Left lung (tissue), 10 donors: ENCODE data around the gene TTC7B. TPM values are rescaled to one million over a fixed set of nuclear protein-coding genes. Genes with fewer than 3 reads are reported as not detected.

Source experiments
- ATAC-seq: fragments of 200-7000 bp; cut with Tn5 transposase; one replicate; pipeline ENCODE4 v1.9.1; 2020; ENCODE audit warnings: moderate library complexity
- DNase-seq, 4 donors: peaks; one replicate each; pipeline ENCODE4 v3.0.0-alpha.2; 2013 to 2020
- H3K27ac ChIP-seq, 2 donors: fragments of 200-600 bp; sonication (generic) in 1 of 2; one replicate each; pipeline versions ENCODE4 v1.5.0 to v1.8.0; 2020 to 2021
- H3K27me3 ChIP-seq, 2 donors: fragments of 200-600 bp; sonication (generic) in 1 of 2; one replicate each; pipeline versions ENCODE4 v1.5.0 to v1.8.0; 2020 to 2021
- H3K36me3 ChIP-seq, 2 donors: fragments of 200-600 bp; sonication (generic) in 1 of 2; one replicate each; pipeline versions ENCODE4 v1.5.0 to v1.8.0; 2020 to 2021
- H3K4me1 ChIP-seq, 2 donors: fragments of 200-600 bp; one replicate each; pipeline ENCODE4 v1.8.0; 2021
- H3K4me3 ChIP-seq, 2 donors: fragments of 200-600 bp; sonication (generic) in 1 of 2; one replicate each; pipeline versions ENCODE4 v1.5.0 to v1.8.0; 2020 to 2021; ENCODE audit warnings: mild to moderate bottlenecking in 1 of 2
- H3K9me3 ChIP-seq, 2 donors: fragments of 200-600 bp; sonication (generic) in 1 of 2; one replicate each; pipeline versions ENCODE4 v1.5.0 to v1.8.0; 2020 to 2021
- intact Hi-C, 2 donors: fragments of 100-400 bp; cut with DNase I; formaldehyde crosslinking; loops; one replicate each; pipeline versions ENCODE4 v1.11.2 to v1.14.2; 2022
- polyA plus RNA-seq, 6 donors: library from polyadenylated mRNA; unstranded; fragments of 120-200 nt; gene quantifications; one replicate each; pipeline ENCODE4 v1.2.1, GENCODE V29; 2013; ENCODE audit not compliant: insufficient read length in 6 of 6
- total RNA-seq, 2 donors: library from RNA; stranded (reverse); fragmentation: NEBNext Ultra II Directional; extraction: Animal tissue kit (Norgen Biotek cat#: 25700); gene quantifications; one replicate each; pipeline ENCODE4 v1.2.1, GENCODE V29; 2021
- TF ChIP-seq, protein P1 (sequence below), 2 donors: fragments of 200-600 bp; sonication (generic) in 1 of 2; IDR thresholded peaks; one replicate each; pipeline versions ENCODE4 v1.5.0 to v1.8.0; 2021; ENCODE audit warnings: antibody characterized with exemption in 2 of 2
- donor health status: DM: no; HTN: yes; CAD: no.
- donor health status: DM: no; HTN: no; CAD: no.

Gene TTC7B
- total and polyA plus RNA-seq, 8 donors: 26.8 to 47.5 (median 39.5) TPM

DNA sequence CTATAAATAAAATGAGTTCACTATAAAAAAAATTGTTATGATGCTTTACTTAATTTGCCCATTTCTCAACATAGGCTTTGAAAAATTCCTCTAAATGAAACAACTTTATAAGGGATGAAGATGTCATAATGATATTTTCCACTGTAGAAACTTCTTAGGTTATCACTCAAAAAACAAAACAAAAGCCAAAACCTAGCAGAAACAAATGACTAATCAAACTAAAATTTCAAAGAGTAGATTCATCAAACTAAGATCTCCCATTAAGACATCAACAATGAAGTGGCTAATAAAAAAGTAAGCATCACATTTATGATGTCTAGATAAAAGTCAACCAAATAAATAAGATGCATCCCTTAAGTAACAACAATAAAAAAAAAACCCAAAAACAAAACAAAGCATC is 36.9 kb upstream of the TTC7B start:
- no peaks in the 10 kb centered on the region for H3K27me3 ChIP-seq
- DNase-seq: no peak
- ATAC-seq: no peak
- H3K9me3 ChIP-seq: no peaks in the 10 kb centered on the region
- H3K36me3 ChIP-seq: no peaks in the 10 kb centered on the region
- no peak overlapping the region for H3K27ac ChIP-seq
- no peak overlapping the region for H3K4me3 ChIP-seq
- no peaks in the 10 kb centered on the region for H3K4me1 ChIP-seq
- intact Hi-C loops: no loop called here
- TF ChIP-seq, protein P1, sequence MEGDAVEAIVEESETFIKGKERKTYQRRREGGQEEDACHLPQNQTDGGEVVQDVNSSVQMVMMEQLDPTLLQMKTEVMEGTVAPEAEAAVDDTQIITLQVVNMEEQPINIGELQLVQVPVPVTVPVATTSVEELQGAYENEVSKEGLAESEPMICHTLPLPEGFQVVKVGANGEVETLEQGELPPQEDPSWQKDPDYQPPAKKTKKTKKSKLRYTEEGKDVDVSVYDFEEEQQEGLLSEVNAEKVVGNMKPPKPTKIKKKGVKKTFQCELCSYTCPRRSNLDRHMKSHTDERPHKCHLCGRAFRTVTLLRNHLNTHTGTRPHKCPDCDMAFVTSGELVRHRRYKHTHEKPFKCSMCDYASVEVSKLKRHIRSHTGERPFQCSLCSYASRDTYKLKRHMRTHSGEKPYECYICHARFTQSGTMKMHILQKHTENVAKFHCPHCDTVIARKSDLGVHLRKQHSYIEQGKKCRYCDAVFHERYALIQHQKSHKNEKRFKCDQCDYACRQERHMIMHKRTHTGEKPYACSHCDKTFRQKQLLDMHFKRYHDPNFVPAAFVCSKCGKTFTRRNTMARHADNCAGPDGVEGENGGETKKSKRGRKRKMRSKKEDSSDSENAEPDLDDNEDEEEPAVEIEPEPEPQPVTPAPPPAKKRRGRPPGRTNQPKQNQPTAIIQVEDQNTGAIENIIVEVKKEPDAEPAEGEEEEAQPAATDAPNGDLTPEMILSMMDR (IDR thresholded peaks at IDR 0.05): no peak

DNA sequence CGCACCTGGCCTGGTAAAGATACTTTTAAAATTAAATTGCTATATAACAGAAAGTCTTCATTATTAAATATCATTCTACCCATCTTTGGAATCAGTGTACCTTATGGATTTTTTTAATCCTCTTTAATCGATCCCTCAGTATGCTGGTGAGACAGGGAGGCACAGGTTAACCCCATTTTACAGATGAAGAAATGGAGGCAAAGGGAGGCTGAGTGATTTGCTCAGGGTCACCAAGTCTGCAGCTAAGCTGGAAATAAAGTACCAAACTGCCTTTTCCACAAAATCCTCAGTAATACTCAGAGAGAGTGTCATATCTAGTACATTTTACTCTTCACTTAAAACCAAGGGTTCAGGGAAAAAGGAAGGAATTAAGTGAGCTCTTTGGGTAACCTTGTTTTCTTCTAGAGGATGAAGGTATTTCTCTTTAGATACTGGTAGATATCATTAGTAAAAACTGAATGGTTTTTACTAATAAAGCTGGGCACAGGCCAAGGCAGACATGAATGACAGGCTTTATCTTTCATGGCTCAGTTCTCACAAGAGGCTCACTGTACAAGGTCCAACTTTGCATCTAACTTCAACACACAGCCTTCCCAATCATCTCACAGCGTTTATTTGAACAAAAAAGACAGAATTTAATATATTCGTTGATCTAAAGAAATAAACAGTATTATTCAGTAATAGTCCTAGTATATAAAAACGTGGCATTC is 35.3 kb upstream of the TTC7B start:
- no peak overlapping the region for H3K4me3 ChIP-seq
- TF ChIP-seq, protein P1 (IDR thresholded peaks at IDR 0.05): no peak
- peak overlapping the region in 1 of 2 donors; percentile 23 for H3K27ac ChIP-seq
- no peak for ATAC-seq
- no peak for DNase-seq
- no peaks in the 10 kb centered on the region for H3K9me3 ChIP-seq
- no peaks in the 10 kb centered on the region for H3K4me1 ChIP-seq
- H3K27me3 ChIP-seq: no peaks in the 10 kb centered on the region
- no peaks in the 10 kb centered on the region for H3K36me3 ChIP-seq
- intact Hi-C loops: no loop called here

DNA sequence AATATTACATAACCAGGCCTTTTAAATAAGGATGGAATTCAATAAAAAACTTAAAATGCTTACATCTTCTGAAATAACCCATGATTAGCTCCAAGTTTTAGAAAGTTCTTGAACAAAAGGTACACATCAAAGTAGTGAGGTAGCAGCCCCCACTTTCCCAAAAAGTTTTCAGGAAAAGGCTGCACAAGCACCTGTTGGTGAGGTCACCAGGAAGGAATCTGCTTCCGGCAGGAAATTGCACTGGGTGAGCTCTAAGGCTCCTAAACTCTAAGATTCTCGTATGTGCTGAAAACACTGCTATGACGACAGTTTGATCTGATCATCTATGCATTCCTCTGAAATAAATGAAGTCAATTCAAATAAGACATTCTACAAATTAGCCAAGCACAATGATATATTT is 34.3 kb upstream of the TTC7B start:
- H3K9me3 ChIP-seq: no peaks in the 10 kb centered on the region
- TF ChIP-seq, protein P1 (IDR thresholded peaks at IDR 0.05): no peak
- no peaks in the 10 kb centered on the region for H3K36me3 ChIP-seq
- intact Hi-C loops: no loop called here
- H3K4me3 ChIP-seq: no peak overlapping the region
- H3K4me1 ChIP-seq: no peaks in the 10 kb centered on the region
- DNase-seq: no peak
- ATAC-seq: peak; percentile 72
- H3K27ac ChIP-seq: peak overlapping the region in 1 of 2 donors; percentile 23
- no peaks in the 10 kb centered on the region for H3K27me3 ChIP-seq

GRCh38 chr14:90849787-90850444 is 33.7 kb upstream of the TTC7B start:
- H3K9me3 ChIP-seq: no peaks in the 10 kb centered on the region
- ATAC-seq (no peak), DNase-seq (no peak)
- no peaks in the 10 kb centered on the region for H3K36me3 ChIP-seq
- TF ChIP-seq, protein P1 (IDR thresholded peaks at IDR 0.05): no peak
- intact Hi-C loops: no loop called here
- H3K27me3 ChIP-seq: no peaks in the 10 kb centered on the region
- H3K4me3 ChIP-seq: no peak overlapping the region
- no peak overlapping the region for H3K27ac ChIP-seq
- no peaks in the 10 kb centered on the region for H3K4me1 ChIP-seq

- Histone ChIP-seq H3K27ac (no peak overlapping the region), H3K36me3 (no peaks in the 10 kb centered on the region), H3K9me3 (no peaks in the 10 kb centered on the region), H3K4me3 (no peak overlapping the region), H3K4me1 (no peaks in the 10 kb centered on the region), H3K27me3 (no peaks in the 10 kb centered on the region)
- ATAC-seq (no peak), DNase-seq (no peak)
- TF ChIP-seq, protein P1 (IDR thresholded peaks at IDR 0.05): no peak
- intact Hi-C loops: no loop called here
Measured at GRCh38 chr14:90848944-90849731, 32.9 kb upstream of the TTC7B start.
